Neutrophil (primary cell): ENCODE results near the gene NPNT.

Experiments
- H3K27ac ChIP-seq: fragments of 200-600 bp; sonication (generic); 2 replicates; pipeline ENCODE4 v1.5.1; 2016; ENCODE audit warnings: mild to moderate bottlenecking, moderate library complexity
- H3K27me3 ChIP-seq: fragments of 200-600 bp; sonication (generic); 2 replicates; pipeline ENCODE4 v1.6.0; 2016; ENCODE audit warnings: mild to moderate bottlenecking
- H3K36me3 ChIP-seq: fragments of 200-600 bp; sonication (generic); 2 replicates; pipeline ENCODE4 v1.5.1; 2017
- H3K4me1 ChIP-seq, 2 experiments: fragments of 200-600 bp in 1 of 2; sonication (generic) in 1 of 2; 1 replicate in 1 of 2; 2 replicates in 1 of 2; pipeline versions ENCODE4 v1.5.1 to v1.6.1; 2013 to 2016; ENCODE audit warnings: low read depth in 1 of 2, low read length in 1 of 2, mild to moderate bottlenecking in 1 of 2, moderate library complexity in 1 of 2; ENCODE audit not compliant: control insufficient read depth in 1 of 2, insufficient read depth in 1 of 2
- H3K4me3 ChIP-seq, 2 experiments: fragments of 200-600 bp in 1 of 2; sonication (generic) in 1 of 2; 1 replicate in 1 of 2; 2 replicates in 1 of 2; pipeline ENCODE4 v1.5.1; 2013 to 2016; ENCODE audit warnings: low read depth in 1 of 2, low read length in 1 of 2, mild to moderate bottlenecking in 1 of 2, moderate library complexity in 1 of 2
- H3K9me3 ChIP-seq: fragments of 200-600 bp; sonication (generic); 2 replicates; pipeline ENCODE4 v1.5.1; 2016
- CTCF ChIP-seq: fragments of 200-600 bp; sonication (generic); IDR thresholded peaks from 2 replicates; pipeline ENCODE4 v1.5.1; 2016; ENCODE audit warnings: antibody characterized with exemption

Gene NPNT

DNA sequence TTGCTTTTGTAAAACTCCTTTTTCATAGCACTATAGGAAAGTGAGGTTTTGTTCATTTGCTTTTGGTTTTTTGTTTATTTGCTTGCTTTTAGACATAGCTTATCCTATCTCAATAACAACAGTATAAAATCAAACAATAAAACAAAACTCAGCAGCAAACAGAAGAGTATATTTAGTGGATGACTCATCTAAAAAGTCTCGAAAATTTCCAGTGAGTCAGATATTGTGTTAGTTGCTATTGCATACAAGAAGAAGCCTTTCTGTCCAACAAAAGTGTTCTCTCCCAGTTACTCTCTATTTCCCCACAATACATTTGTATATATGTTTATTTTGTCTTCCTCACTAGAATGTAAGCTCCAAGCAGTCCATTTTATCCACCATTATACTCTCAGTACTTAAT lies 36.0 kb upstream of the NPNT start:
- Histone ChIP-seq H3K4me3 (no peak overlapping the region), H3K27ac (no peak overlapping the region), H3K4me1 (no peaks in the 10 kb centered on the region), H3K27me3 (no peaks in the 10 kb centered on the region), H3K9me3 (peaks cover 2% of the 10 kb centered on the region), H3K36me3 (no peaks in the 10 kb centered on the region)
- no peak for TF ChIP-seq CTCF

DNA sequence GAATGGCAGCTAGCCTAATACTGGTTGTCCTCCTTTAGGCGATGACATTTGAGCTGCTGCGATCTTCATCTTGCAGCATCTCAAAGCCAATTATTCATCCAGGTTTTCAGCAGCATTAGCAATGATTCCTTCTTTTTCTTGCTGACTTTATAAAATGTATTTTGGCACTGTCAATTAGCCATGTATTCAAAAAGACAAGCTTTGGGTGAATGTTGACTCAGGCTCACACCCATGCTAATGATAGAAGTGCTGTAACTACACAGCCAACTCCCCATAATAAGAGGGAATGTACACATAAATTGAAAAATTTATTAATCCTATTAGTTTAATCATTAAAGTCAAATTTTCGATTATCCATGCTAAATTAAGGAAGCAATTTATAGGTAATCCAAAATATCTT lies 24.3 kb upstream of the NPNT start:
- Histone ChIP-seq H3K36me3 (no peaks in the 10 kb centered on the region), H3K4me3 (no peak overlapping the region), H3K4me1 (no peaks in the 10 kb centered on the region), H3K27me3 (no peaks in the 10 kb centered on the region), H3K9me3 (no peaks in the 10 kb centered on the region), H3K27ac (no peak overlapping the region)
- no peak for TF ChIP-seq CTCF

DNA sequence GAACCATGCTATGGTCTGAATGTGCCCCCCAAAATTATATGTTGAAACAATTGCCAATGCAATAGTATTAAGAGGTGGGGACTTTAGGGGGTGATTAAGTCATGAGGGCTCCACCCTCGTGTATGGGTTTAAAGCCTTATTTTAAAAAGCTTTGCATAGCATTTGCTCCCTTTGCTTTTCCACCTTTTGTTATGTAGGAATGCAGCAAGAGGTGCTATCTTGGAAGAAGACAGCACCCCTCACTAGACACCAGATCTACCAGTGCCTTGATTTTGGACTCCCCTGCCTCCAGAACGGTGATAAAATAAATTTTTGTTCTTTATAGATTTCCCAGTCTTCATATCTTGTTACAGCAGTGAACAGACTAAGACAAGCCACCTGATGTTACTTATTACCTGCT lies 23.3 kb upstream of the NPNT start:
- no peak for TF ChIP-seq CTCF
- Histone ChIP-seq H3K4me3 (no peak overlapping the region), H3K27ac (no peak overlapping the region), H3K36me3 (no peaks in the 10 kb centered on the region), H3K4me1 (no peaks in the 10 kb centered on the region), H3K9me3 (no peaks in the 10 kb centered on the region), H3K27me3 (no peaks in the 10 kb centered on the region)

- Histone ChIP-seq H3K27me3 (no peaks in the 10 kb centered on the region), H3K4me3 (no peak overlapping the region), H3K9me3 (no peaks in the 10 kb centered on the region), H3K36me3 (no peaks in the 10 kb centered on the region), H3K4me1 (no peaks in the 10 kb centered on the region), H3K27ac (no peak overlapping the region)
- TF ChIP-seq CTCF = no peak
These were observed 20.0 kb upstream of the NPNT start for GRCh38 chr4:105875233-105875632.

DNA sequence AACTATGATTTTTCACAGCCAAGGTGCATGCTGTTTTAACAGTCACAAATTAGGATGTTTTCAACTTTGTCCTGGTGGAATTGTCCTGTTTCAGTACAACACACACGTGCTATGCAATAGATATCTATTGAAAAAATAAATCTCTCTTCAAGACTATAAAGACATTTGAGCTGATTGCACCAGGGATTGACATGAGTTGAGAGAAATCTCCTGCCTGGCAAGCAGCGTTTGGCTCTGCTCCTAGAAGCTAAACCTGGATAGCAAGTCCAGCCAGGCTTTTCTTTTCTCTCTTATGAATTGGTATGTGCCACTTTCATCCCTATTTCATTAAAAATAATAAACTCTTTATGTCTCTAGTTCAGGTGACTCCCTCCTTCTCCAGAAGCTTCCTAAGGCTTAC lies 16.6 kb upstream of the NPNT start:
- no peaks in the 10 kb centered on the region for H3K36me3 ChIP-seq
- H3K27ac ChIP-seq = no peak overlapping the region
- no peaks in the 10 kb centered on the region for H3K27me3 ChIP-seq
- no peaks in the 10 kb centered on the region for H3K4me1 ChIP-seq
- TF ChIP-seq CTCF = no peak
- no peak overlapping the region for H3K4me3 ChIP-seq
- no peaks in the 10 kb centered on the region for H3K9me3 ChIP-seq

DNA sequence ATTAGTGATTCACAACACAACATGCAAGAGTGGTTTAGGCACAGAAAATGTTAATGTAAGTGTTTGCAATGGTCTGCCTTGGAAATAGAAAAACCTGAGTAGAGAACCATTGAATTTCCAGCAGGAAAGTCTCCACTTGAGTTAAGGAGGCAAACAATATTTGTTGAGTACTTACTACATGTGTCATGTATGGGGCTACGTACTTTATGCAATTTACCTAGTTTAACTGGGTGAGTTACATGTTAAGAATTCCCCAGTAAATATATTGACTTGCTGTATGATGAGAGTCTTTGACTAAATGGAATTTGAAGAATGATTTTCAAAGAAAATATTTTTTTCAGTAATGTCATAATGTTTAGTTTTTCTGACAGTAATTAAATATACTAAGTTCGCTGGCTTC lies 7.8 kb upstream of the NPNT start:
- Histone ChIP-seq H3K36me3 (no peaks in the 10 kb centered on the region), H3K9me3 (no peaks in the 10 kb centered on the region), H3K27me3 (peaks cover 21% of the 10 kb centered on the region), H3K4me3 (no peak overlapping the region), H3K4me1 (no peaks in the 10 kb centered on the region), H3K27ac (no peak overlapping the region)
- no peak for TF ChIP-seq CTCF
